HCT116 (cell line): ENCODE results near the gene PFKFB2. TPM values are rescaled to one million over a fixed set of nuclear protein-coding genes. Genes with fewer than 3 reads are reported as not detected.

Experiments used
- ATAC-seq: fragments of 200-7000 bp; cut with Tn5 transposase; 2 replicates; pipeline ENCODE4 v1.9.1; 2020; ENCODE audit warnings: mild to moderate bottlenecking, moderate library complexity
- BruUV-seq: library from RNA; stranded (reverse); fragments of 400-500 nt; replicated peaks from 2 replicates; lab custom pipeline; 2021; lab: Mats Ljungman, UMichigan
- CTCF ChIA-PET: fragments of 300-600 bp; sonication (Branson Sonifier 250); formaldehyde crosslinking; loops from one replicate; lab custom pipeline; 2021; ENCODE audit warnings: antibody characterized with exemption; lab: Charles Lee
- POLR2A ChIA-PET: fragments of 300-600, 350-600 bp; sonication (Branson Sonifier 250); formaldehyde crosslinking; loops from one replicate; lab custom pipeline; 2021; ENCODE audit warnings: antibody characterized with exemption; lab: Charles Lee
- RAD21 ChIA-PET, 2 experiments: fragments of 300-600 bp; sonication (Branson Sonifier 250); formaldehyde crosslinking; loops; one replicate each; lab custom pipeline; 2023; ENCODE audit warnings: low total read pairs in 2 of 2; ENCODE audit not compliant: uncharacterized antibody in 2 of 2, unreplicated experiment in 2 of 2, low non-redundant PET in 1 of 2; lab: Charles Lee
- DNase-seq: peaks from one replicate; pipeline ENCODE4 v3.0.0-alpha.2; 2010; ENCODE audit warnings: low read depth, low spot score
- H2AFZ ChIP-seq: fragments of 200-600 bp; shearing (Covaris generic), sonication (generic); 2 replicates; pipeline ENCODE4 v1.6.1; 2017; ENCODE audit warnings: low read depth, mixed run types, mixed read lengths, antibody characterized with exemption, low read length; ENCODE audit not compliant: poor library complexity, severe bottlenecking
- H3K27ac ChIP-seq: 2 replicates; pipeline ENCODE4 v1.5.1; 2012; ENCODE audit warnings: low read depth, low read length
- H3K27me3 ChIP-seq: fragments of 200-600 bp; sonication (generic); 2 replicates; pipeline ENCODE4 v1.6.1; 2016; ENCODE audit warnings: mixed run types, low read length, mixed read lengths; ENCODE audit not compliant: insufficient read depth
- H3K36me3 ChIP-seq, 2 experiments: fragments of 200-500 bp in 1 of 2; fragments of 200-600 bp in 1 of 2; sonication (Bioruptor generic) in 1 of 2; sonication (generic) in 1 of 2; 2 replicates each; pipeline versions ENCODE4 v1.5.1 to v1.6.1; 2014 to 2016; ENCODE audit warnings: low read length in 2 of 2, inconsistent platforms in 1 of 2, mixed read lengths in 1 of 2, mixed run types in 1 of 2; ENCODE audit not compliant: insufficient read depth in 2 of 2, control insufficient read depth in 1 of 2
- H3K4me1 ChIP-seq, 2 experiments: fragments of 200-600 bp in 1 of 2; sonication (generic) in 1 of 2; 2 replicates each; pipeline versions ENCODE4 v1.5.1 to v1.6.1; 2012 to 2017; ENCODE audit warnings: low read length in 2 of 2, inconsistent platforms in 1 of 2, mild to moderate bottlenecking in 1 of 2, mixed read lengths in 1 of 2, mixed run types in 1 of 2, moderate library complexity in 1 of 2; ENCODE audit not compliant: insufficient read depth in 2 of 2, control insufficient read depth in 1 of 2
- H3K4me2 ChIP-seq: fragments of 200-600 bp; sonication (generic); 2 replicates; pipeline ENCODE4 v1.6.1; 2017; ENCODE audit warnings: mixed run types, low read length, mixed read lengths
- H3K4me3 ChIP-seq, 2 experiments: fragments of 200-600 bp in 1 of 2; sonication (generic) in 1 of 2; replicated peaks in 1 of 2; 2 replicates each; pipeline ENCODE4 v1.5.1; 2011 to 2016; ENCODE audit warnings: low read length in 2 of 2, control low read depth in 1 of 2, low read depth in 1 of 2, mild to moderate bottlenecking in 1 of 2, mixed read lengths in 1 of 2, mixed run types in 1 of 2
- H3K79me2 ChIP-seq: fragments of 200-600 bp; sonication (generic); 2 replicates; pipeline ENCODE4 v1.6.1; 2017; ENCODE audit warnings: mild to moderate bottlenecking, mixed run types, low read length, moderate library complexity, mixed read lengths; ENCODE audit not compliant: insufficient read depth
- H3K9ac ChIP-seq: fragments of 200-600 bp; sonication (generic); 2 replicates; pipeline ENCODE4 v1.6.1; 2016; ENCODE audit warnings: low read length, mixed read lengths
- H3K9me2 ChIP-seq: fragments of 200-600 bp; sonication (generic), shearing (Covaris generic); 2 replicates; pipeline ENCODE4 v1.6.1; 2017; ENCODE audit warnings: mixed run types, mild to moderate bottlenecking, moderate library complexity; ENCODE audit not compliant: insufficient read depth
- H3K9me3 ChIP-seq, 2 experiments: fragments of 200-500 bp in 1 of 2; fragments of 200-600 bp in 1 of 2; sonication (Bioruptor generic) in 1 of 2; sonication (generic) in 1 of 2; 2 replicates each; pipeline ENCODE4 v1.6.1; 2014 to 2017; ENCODE audit warnings: low read length in 2 of 2, mixed read lengths in 2 of 2, inconsistent platforms in 1 of 2, low read depth in 1 of 2, mild to moderate bottlenecking in 1 of 2, mixed run types in 1 of 2, moderate library complexity in 1 of 2; ENCODE audit not compliant: control insufficient read depth in 1 of 2, insufficient read depth in 1 of 2
- H4K20me1 ChIP-seq: fragments of 200-600 bp; sonication (generic), shearing (Covaris generic); 2 replicates; pipeline ENCODE4 v1.6.1; 2017; ENCODE audit warnings: mixed run types, mild to moderate bottlenecking, moderate library complexity; ENCODE audit not compliant: insufficient read depth
- ATF3 ChIP-seq: IDR thresholded peaks from 2 replicates; pipeline ENCODE4 v1.6.1; 2012
- CBX3 ChIP-seq: IDR thresholded peaks from 2 replicates; pipeline ENCODE4 v1.6.1; 2012; ENCODE audit warnings: low read depth
- CTCF ChIP-seq, 3 experiments: fragments of 200-600 bp in 1 of 3; sonication (generic) in 1 of 3; IDR thresholded peaks in 2 of 3; conservative IDR thresholded peaks in 1 of 3; 2 replicates each; pipeline ENCODE4 v1.5.1; 2012 to 2017; ENCODE audit warnings: low read depth in 2 of 3, low read length in 2 of 3, antibody characterized with exemption in 1 of 3, borderline replicate concordance in 1 of 3, control low read depth in 1 of 3, mild to moderate bottlenecking in 1 of 3, mixed read lengths in 1 of 3, mixed run types in 1 of 3, moderate library complexity in 1 of 3; ENCODE audit not compliant: insufficient read depth in 1 of 3
- ELF1 ChIP-seq: IDR thresholded peaks from 2 replicates; pipeline ENCODE4 v1.6.1; 2012; ENCODE audit warnings: low read depth, borderline replicate concordance
- EZH2 ChIP-seq: fragments of 200-600 bp; sonication (generic); IDR thresholded peaks from 2 replicates; pipeline ENCODE4 v1.6.1; 2017; ENCODE audit warnings: antibody characterized with exemption, mixed run types
- JUND ChIP-seq: IDR thresholded peaks from 2 replicates; pipeline ENCODE4 v1.6.1; 2012
- MAX ChIP-seq: IDR thresholded peaks from 2 replicates; pipeline ENCODE4 v1.6.1; 2012
- POLR2A ChIP-seq: IDR thresholded peaks from 2 replicates; pipeline ENCODE4 v1.7.0; 2011; ENCODE audit warnings: borderline replicate concordance; ENCODE audit not compliant: insufficient read depth, insufficient read length; ENCODE audit errors: extremely low read depth
- POLR2AphosphoS5 ChIP-seq: IDR thresholded peaks from 2 replicates; pipeline ENCODE4 v1.6.1; 2011; ENCODE audit warnings: mild to moderate bottlenecking, low read depth, low read length, moderate library complexity
- RAD21 ChIP-seq: IDR thresholded peaks from 2 replicates; pipeline ENCODE4 v1.6.1; 2012; ENCODE audit warnings: low read depth, mild to moderate bottlenecking
- REST ChIP-seq: IDR thresholded peaks from 2 replicates; pipeline ENCODE4 v1.6.1; 2012; ENCODE audit warnings: low read depth
- SIN3A ChIP-seq: IDR thresholded peaks from 2 replicates; pipeline ENCODE4 v1.6.1; 2012; ENCODE audit warnings: low read depth
- SP1 ChIP-seq: IDR thresholded peaks from 2 replicates; pipeline ENCODE4 v1.6.1; 2012; ENCODE audit warnings: low read depth
- YY1 ChIP-seq: IDR thresholded peaks from 2 replicates; pipeline ENCODE4 v1.6.1; 2011; ENCODE audit warnings: low read length, low read depth, moderate library complexity, mild to moderate bottlenecking; ENCODE audit not compliant: insufficient replicate concordance; ENCODE audit errors: extremely low read depth
- ZFX ChIP-seq: fragments of 450-650 bp; IDR thresholded peaks from 2 replicates; pipeline ENCODE4 v1.6.1; 2017
- intact Hi-C: fragments of 100-400 bp; cut with micrococcal nuclease; formaldehyde crosslinking; loops from 2 replicates; pipeline ENCODE4 v1.10.0; 2022
- total RNA-seq: library from RNA; stranded (reverse); gene quantifications from one replicate; pipeline ENCODE4 v1.2.1, GENCODE V29; 2021; ENCODE audit not compliant: unreplicated experiment

The PFKFB2 gene
- total RNA-seq, 1 experiment from 2014 or later = 13.9 TPM

GRCh38 chr1:207076181-207076955 is 23.3 kb downstream of the PFKFB2 start:
- POLR2A ChIA-PET = no interaction called here
- Histone ChIP-seq H3K9me2 (no peaks in the 10 kb centered on the region), H3K4me1 (no peaks in the 10 kb centered on the region), H2AFZ (no peak overlapping the region), H3K9ac (no peak overlapping the region), H3K4me3 (no peak overlapping the region), H3K9me3 (no peaks in the 10 kb centered on the region), H3K36me3 (no peaks in the 10 kb centered on the region), H3K27me3 (no peaks in the 10 kb centered on the region), H4K20me1 (no peaks in the 10 kb centered on the region), H3K79me2 (no peaks in the 10 kb centered on the region), H3K4me2 (no peak overlapping the region), H3K27ac (no peak overlapping the region)
- DNase-seq = no peak
- ATAC-seq = no peak
- BruUV-seq = no TSS peak
- CTCF ChIA-PET = interaction anchor here (1.0 to 1.7 kb wide), 3 partner anchors 27 to 329 kb away, joined by 3 to 7 read pairs (median 4); no protein-coding TSS in a partner anchor
- intact Hi-C loops = loop anchor here (2.0 to 5.0 kb wide), 3 partner anchors 94 to 349 kb away; no protein-coding TSS in a partner anchor
- RAD21 ChIA-PET = no interaction called here
- TF ChIP-seq JUND (no peak), POLR2A (no peak), CBX3 (no peak), EZH2 (no peak), CTCF (IDR thresholded peaks at IDR 0.05 in 2 of 3, conservative IDR thresholded peaks at IDR 0.05 in 1 of 3; ENCODE audit: borderline replicate concordance in 1 of 3, insufficient read depth in 1 of 3, low read depth in 2 of 3, low read length in 2 of 3) (no peak), MAX (no peak), SP1 (no peak), SIN3A (no peak), YY1 (no peak), ELF1 (no peak), REST (no peak), POLR2AphosphoS5 (no peak), ATF3 (no peak), RAD21 (no peak), ZFX (no peak)
